Stomach (tissue), 9 donors: ENCODE measurements around the gene SLC26A2. TPM values are rescaled to one million over a fixed set of nuclear protein-coding genes. Genes with fewer than 3 reads are reported as not detected.

ENCODE experiments used
- DNase-seq, 2 donors: peaks; one replicate each; pipeline versions ENCODE4 v3.0.0 to v3.0.0-alpha.2; 2013 to 2019
- H3K27ac ChIP-seq, 5 donors: fragments of 200-600 bp in 4 of 5; sonication (generic) in 4 of 5; one replicate each; pipeline ENCODE4 v1.5.1; 2013 to 2019; ENCODE audit warnings: mild to moderate bottlenecking in 1 of 5, moderate library complexity in 1 of 5
- H3K27me3 ChIP-seq, 3 donors: fragments of 200-600 bp; sonication (generic); one replicate each; pipeline ENCODE4 v1.5.1; 2017 to 2019; ENCODE audit warnings: mixed run types in 1 of 3
- H3K36me3 ChIP-seq, 4 donors: fragments of 200-600 bp; sonication (generic); 1 replicate in 3 of 4; 2 replicates in 1 of 4; pipeline ENCODE4 v1.5.1; 2016 to 2019
- H3K4me1 ChIP-seq, 4 donors: fragments of 200-600 bp; sonication (generic); one replicate each; pipeline ENCODE4 v1.5.1; 2016 to 2019
- H3K4me3 ChIP-seq, 4 donors: fragments of 200-600 bp; sonication (generic) in 3 of 4; one replicate each; pipeline ENCODE4 v1.5.1; 2016 to 2019; ENCODE audit warnings: mild to moderate bottlenecking in 1 of 4
- H3K9me3 ChIP-seq, 4 donors: fragments of 200-600 bp; sonication (generic); one replicate each; pipeline ENCODE4 v1.5.1; 2016 to 2019
- EP300 ChIP-seq: sonication (generic); formaldehyde crosslinking; IDR thresholded peaks from one replicate; pipeline ENCODE4 v1.6.1; 2017; ENCODE audit warnings: antibody characterized with exemption
- POLR2A ChIP-seq, 4 donors: fragments of 450-650 bp; IDR thresholded peaks; one replicate each; pipeline ENCODE4 v1.6.1; 2016; ENCODE audit warnings: antibody characterized with exemption in 4 of 4, control low read depth in 2 of 4, mild to moderate bottlenecking in 1 of 4, moderate library complexity in 1 of 4
- POLR2AphosphoS5 ChIP-seq, 3 donors: sonication (generic); formaldehyde crosslinking; IDR thresholded peaks; one replicate each; pipeline ENCODE4 v1.6.1; 2016; ENCODE audit warnings: antibody characterized with exemption in 3 of 3
- WGBS, 5 donors: extraction: QIAGEN DNeasy Blood & Tissue Kit in 3 of 5; methylation state at CpG; one replicate each; pipeline versions ENCODE4 v1.1.5 to v1.1.7; 2013 to 2018; 5-methylcytosine and 5-hydroxymethylcytosine counted together
- intact Hi-C: fragments of 100-400 bp; cut with DNase I; formaldehyde crosslinking; loops from one replicate; pipeline ENCODE4 v1.15.1; 2023; ENCODE audit warnings: low total_unique reads
- polyA plus RNA-seq, 3 donors: library from polyadenylated mRNA; stranded (reverse); fragments of 200-250 nt; gene quantifications; one replicate each; pipeline ENCODE4 v1.2.3, GENCODE V29; 2013
- total RNA-seq, 5 donors: library from RNA; depleted of rRNA; stranded (reverse); fragments of >200 nt; gene quantifications; one replicate each; pipeline versions ENCODE4 v1.1.0 to v1.2.3, GENCODE V29; 2014 to 2016
- TF ChIP-seq, protein P1 (sequence below), 7 experiments: fragments of 450-650 bp in 4 of 7; fragments of 200-600 bp in 3 of 7; sonication (generic) in 3 of 7; IDR thresholded peaks; one replicate each; pipeline ENCODE4 v1.5.1; 2016 to 2019; ENCODE audit warnings: antibody characterized with exemption in 7 of 7, control low read depth in 2 of 7, mild to moderate bottlenecking in 1 of 7
- donor health status: healthy with polysubstance abuse.
- donor health status: Bipolar disorder and iron deficiency.
- donor health status: healthy.

Gene SLC26A2
- total and polyA plus RNA-seq, 8 donors: 0.81 to 135 (median 7.5) TPM

DNA sequence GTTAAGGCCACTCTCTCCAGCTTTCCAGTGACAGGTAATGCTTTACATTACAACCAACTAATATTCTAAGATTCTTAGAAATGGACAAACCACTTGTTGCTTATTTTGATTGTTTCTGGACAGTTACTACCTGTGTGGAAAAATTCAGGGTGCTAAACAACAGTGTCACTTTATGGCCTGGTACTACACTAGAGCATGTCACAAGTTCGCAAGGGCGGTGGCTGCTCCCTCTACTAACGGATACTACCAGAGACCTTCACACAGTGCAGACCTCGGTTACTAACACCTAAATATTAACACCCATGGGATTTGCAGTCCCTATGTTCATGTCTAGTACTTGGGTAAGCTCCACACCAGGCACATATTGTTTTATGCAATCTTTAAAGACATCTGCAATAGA, 53.4 kb downstream of the SLC26A2 start:
- Histone ChIP-seq H3K27ac (no peak overlapping the region), H3K9me3 (peaks cover 0 to 11% (median 5%) of the 10 kb centered on the region in 4 donors), H3K27me3 (no peaks in the 10 kb centered on the region), H3K4me1 (peaks cover 0 to 22% (median 7%) of the 10 kb centered on the region in 4 donors), H3K36me3 (peaks cover 47 to 93% (median 92%) of the 10 kb centered on the region in 4 donors), H3K4me3 (no peak overlapping the region)
- no peak for DNase-seq
- TF ChIP-seq EP300: no peak
- TF ChIP-seq, protein P1, sequence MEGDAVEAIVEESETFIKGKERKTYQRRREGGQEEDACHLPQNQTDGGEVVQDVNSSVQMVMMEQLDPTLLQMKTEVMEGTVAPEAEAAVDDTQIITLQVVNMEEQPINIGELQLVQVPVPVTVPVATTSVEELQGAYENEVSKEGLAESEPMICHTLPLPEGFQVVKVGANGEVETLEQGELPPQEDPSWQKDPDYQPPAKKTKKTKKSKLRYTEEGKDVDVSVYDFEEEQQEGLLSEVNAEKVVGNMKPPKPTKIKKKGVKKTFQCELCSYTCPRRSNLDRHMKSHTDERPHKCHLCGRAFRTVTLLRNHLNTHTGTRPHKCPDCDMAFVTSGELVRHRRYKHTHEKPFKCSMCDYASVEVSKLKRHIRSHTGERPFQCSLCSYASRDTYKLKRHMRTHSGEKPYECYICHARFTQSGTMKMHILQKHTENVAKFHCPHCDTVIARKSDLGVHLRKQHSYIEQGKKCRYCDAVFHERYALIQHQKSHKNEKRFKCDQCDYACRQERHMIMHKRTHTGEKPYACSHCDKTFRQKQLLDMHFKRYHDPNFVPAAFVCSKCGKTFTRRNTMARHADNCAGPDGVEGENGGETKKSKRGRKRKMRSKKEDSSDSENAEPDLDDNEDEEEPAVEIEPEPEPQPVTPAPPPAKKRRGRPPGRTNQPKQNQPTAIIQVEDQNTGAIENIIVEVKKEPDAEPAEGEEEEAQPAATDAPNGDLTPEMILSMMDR (IDR thresholded peaks at IDR 0.05): no peak
- intact Hi-C loops: no loop called here
- 85 to 99% (median 94%) methylated on average over 4 of the region's 4 CpGs for WGBS, 5 donors

DNA sequence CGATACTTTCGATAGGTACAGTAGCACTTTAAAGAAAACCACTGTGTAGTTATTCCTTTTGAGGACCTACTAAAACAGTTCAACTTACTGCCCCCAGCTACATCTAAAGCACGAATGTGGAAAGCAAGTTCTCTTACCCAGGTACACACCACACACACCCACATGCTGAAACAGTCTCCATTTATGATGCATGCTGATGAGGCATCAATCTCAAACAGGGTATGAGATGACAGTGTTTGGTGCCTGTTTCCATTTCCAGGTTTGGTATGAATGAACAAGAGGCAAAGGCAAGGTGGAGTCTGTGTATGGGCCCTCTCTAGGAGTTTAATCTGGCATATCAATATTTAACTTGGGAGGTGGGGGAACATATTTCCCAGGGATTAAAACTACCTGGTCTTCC, 53.9 kb downstream of the SLC26A2 start:
- no peak for DNase-seq
- intact Hi-C loops: no loop called here
- TF ChIP-seq EP300: no peak
- no peak for TF ChIP-seq POLR2AphosphoS5 (IDR thresholded peaks at IDR 0.05)
- TF ChIP-seq POLR2A (IDR thresholded peaks at IDR 0.05): no peak
- TF ChIP-seq, protein P1 (IDR thresholded peaks at IDR 0.05): no peak
- Histone ChIP-seq H3K4me1 (peaks cover 0 to 22% (median 7%) of the 10 kb centered on the region in 4 donors), H3K36me3 (peaks cover 52 to 95% (median 92%) of the 10 kb centered on the region in 4 donors), H3K4me3 (no peak overlapping the region), H3K27me3 (no peaks in the 10 kb centered on the region), H3K9me3 (peaks cover 0 to 11% (median 5%) of the 10 kb centered on the region in 4 donors), H3K27ac (no peak overlapping the region)
- 94 to 98% (median 96%) methylated on average over 3 of the region's 3 CpGs for WGBS, 5 donors

GRCh38 chr5:150015415-150015814, 54.9 kb downstream of the SLC26A2 start:
- H3K4me1 ChIP-seq: peaks cover 0 to 22% (median 7%) of the 10 kb centered on the region in 4 donors
- no peaks in the 10 kb centered on the region for H3K27me3 ChIP-seq
- no peak overlapping the region for H3K4me3 ChIP-seq
- H3K27ac ChIP-seq: no peak overlapping the region
- WGBS, 5 donors: 87 to 97% (median 91%) methylated on average over 3 of the region's 3 CpGs
- H3K9me3 ChIP-seq: peaks cover 0 to 11% (median 5%) of the 10 kb centered on the region in 4 donors
- no peak for TF ChIP-seq POLR2AphosphoS5 (IDR thresholded peaks at IDR 0.05)
- TF ChIP-seq POLR2A (IDR thresholded peaks at IDR 0.05): no peak
- TF ChIP-seq, protein P1 (IDR thresholded peaks at IDR 0.05): no peak
- TF ChIP-seq EP300: no peak
- H3K36me3 ChIP-seq: peaks cover 51 to 95% (median 92%) of the 10 kb centered on the region in 4 donors
- no peak for DNase-seq
- intact Hi-C loops: no loop called here

DNA sequence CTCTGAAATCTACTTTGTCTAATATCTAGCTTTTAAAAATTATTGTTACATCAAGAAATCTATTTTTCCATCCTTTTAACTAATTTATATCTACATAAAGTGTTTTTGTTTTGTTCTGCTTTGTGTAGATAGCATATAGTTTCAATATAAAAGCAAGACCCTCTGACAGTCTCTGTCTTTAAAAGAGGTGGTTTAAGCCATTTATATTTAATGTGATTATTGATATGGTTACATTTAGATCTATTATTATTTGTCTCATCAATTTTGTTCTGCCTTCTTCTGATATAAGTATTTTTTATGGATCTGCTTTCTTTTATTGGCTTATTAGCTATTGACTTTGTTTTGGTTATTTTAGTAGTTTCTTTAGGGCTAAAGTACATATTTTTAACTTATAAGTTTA, 56.0 kb downstream of the SLC26A2 start:
- Histone ChIP-seq H3K9me3 (peaks cover 0 to 11% (median 5%) of the 10 kb centered on the region in 4 donors), H3K27ac (peak overlapping the region in 1 of 5 donors; percentile 72), H3K4me1 (peaks cover 0 to 31% (median 8%) of the 10 kb centered on the region in 4 donors), H3K4me3 (no peak overlapping the region), H3K36me3 (peaks cover 42 to 95% (median 92%) of the 10 kb centered on the region in 4 donors), H3K27me3 (no peaks in the 10 kb centered on the region)
- no peak for DNase-seq
- TF ChIP-seq, protein P1 (IDR thresholded peaks at IDR 0.05): no peak
- no peak for TF ChIP-seq POLR2AphosphoS5 (IDR thresholded peaks at IDR 0.05)
- TF ChIP-seq EP300: no peak
- TF ChIP-seq POLR2A (IDR thresholded peaks at IDR 0.05): no peak
- intact Hi-C loops: no loop called here
